SKM-1 treated with dmso at 0.1 percent for 144 hours (cell line): ENCODE results near the gene PRR5L.

Experiments used
- DNase-seq: peaks from one replicate; lab custom pipeline; 2025; ENCODE audit not compliant: unreplicated experiment; lab: John Stamatoyannopoulos, UW

Gene PRR5L

GRCh38 chr11:36295926-36296325, at the start of gene PRR5L:
PRR5L (plus strand) TSS chr11:36296288; CDS start chr11:36401122, 104,834 bp downstream.
- no peak for DNase-seq

GRCh38 chr11:36247493-36247892, 48.6 kb upstream of the PRR5L start:
- DNase-seq, result no peak

- no peak for DNase-seq
Measured at GRCh38 chr11:36248436-36248835, 47.7 kb upstream of the PRR5L start.

GRCh38 chr11:36249246-36249645, 46.8 kb upstream of the PRR5L start:
- DNase-seq, result no peak

- DNase-seq, result no peak
Measured at GRCh38 chr11:36251823-36252222, 44.3 kb upstream of the PRR5L start.

- DNase-seq, result no peak
Measured at GRCh38 chr11:36253238-36253637, 42.9 kb upstream of the PRR5L start.

GRCh38 chr11:36254713-36255112, 41.4 kb upstream of the PRR5L start:
- no peak for DNase-seq

GRCh38 chr11:36257351-36257750, 38.7 kb upstream of the PRR5L start:
- no peak for DNase-seq

GRCh38 chr11:36258730-36259360, 37.2 kb upstream of the PRR5L start:
- peak; percentile 72 for DNase-seq

- DNase-seq, result no peak
Measured at GRCh38 chr11:36261094-36261493, 35.0 kb upstream of the PRR5L start.

- DNase-seq, result no peak
Measured at GRCh38 chr11:36264011-36264972, 31.8 kb upstream of the PRR5L start.

GRCh38 chr11:36264973-36265344, 31.1 kb upstream of the PRR5L start:
- no peak for DNase-seq

- DNase-seq, result peak; percentile 53
Measured at GRCh38 chr11:36265793-36266628, 30.1 kb upstream of the PRR5L start.

- no peak for DNase-seq
Measured at GRCh38 chr11:36266767-36267166, 29.3 kb upstream of the PRR5L start.

GRCh38 chr11:36268337-36268985, 27.6 kb upstream of the PRR5L start:
- DNase-seq, result no peak

GRCh38 chr11:36270701-36271100, 25.4 kb upstream of the PRR5L start:
- DNase-seq, result no peak

- no peak for DNase-seq
Measured at GRCh38 chr11:36271794-36272407, 24.2 kb upstream of the PRR5L start.

GRCh38 chr11:36273110-36273509, 23.0 kb upstream of the PRR5L start:
- DNase-seq, result no peak

GRCh38 chr11:36274414-36274813, 21.7 kb upstream of the PRR5L start:
- no peak for DNase-seq

GRCh38 chr11:36278531-36279282, 17.4 kb upstream of the PRR5L start:
- DNase-seq, result no peak
